Measurements from ENCODE around the gene SLC25A47.
A peak's percentile ranks its signal among the peaks of the same experiment; 100 is the strongest.
"Not testable (repeated sequence)": the region's sequence is repeated elsewhere in the genome, so short reads cannot be mapped to it uniquely, and the experiment has no call there.

SLC25A47 gene, protein sequence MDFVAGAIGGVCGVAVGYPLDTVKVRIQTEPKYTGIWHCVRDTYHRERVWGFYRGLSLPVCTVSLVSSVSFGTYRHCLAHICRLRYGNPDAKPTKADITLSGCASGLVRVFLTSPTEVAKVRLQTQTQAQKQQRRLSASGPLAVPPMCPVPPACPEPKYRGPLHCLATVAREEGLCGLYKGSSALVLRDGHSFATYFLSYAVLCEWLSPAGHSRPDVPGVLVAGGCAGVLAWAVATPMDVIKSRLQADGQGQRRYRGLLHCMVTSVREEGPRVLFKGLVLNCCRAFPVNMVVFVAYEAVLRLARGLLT

GRCh38 chr14:100323121-100323941 lies at the start of gene SLC25A47:
TSS of gene SLC25A47 (plus strand) at chr14:100323339. CDS start at chr14:100323415, 76 bp downstream.
- no peak for DNase-seq (ENCODE audit: low read depth)

DNA sequence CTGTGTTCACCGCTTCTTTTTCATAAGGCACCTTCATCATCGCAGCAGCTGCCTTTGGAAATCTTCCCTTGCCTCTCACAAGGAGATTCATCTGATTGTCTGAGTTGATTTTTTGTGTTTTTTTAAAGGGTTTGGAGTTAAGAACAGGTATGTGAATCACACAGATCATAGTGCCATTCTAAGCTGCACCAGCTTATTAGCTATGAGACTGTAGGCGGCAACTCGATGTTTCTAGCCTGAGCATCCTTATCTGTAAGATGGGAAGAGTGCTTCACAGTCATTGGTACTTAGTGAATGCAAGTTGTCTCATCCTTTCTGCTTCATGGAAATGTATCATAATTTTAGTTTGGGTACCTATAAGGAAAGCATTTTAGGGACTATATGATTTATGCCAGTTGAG lies 48.9 kb upstream of the SLC25A47 start:
- DNase-seq (ENCODE audit: low read depth), result no peak

DNA sequence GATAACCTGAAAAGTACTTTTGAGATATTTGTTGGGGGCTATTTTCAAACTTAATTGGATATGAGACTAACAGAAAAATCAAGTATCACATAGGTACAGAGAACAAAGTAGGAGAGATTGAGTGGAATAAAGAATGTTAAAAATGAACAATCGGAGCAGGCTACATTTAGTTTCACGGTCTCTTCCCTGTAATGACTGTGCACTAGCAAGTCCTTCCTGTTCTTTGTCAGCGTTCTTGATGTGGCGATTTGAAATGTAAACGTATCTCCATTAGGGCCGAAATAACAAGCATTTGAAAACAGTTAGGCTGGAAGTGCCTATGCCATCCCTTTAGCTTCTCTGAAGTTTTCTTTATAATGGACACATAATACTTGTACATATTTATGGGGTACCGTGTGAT lies 47.9 kb upstream of the SLC25A47 start:
- no peak for DNase-seq (ENCODE audit: low read depth)

DNA sequence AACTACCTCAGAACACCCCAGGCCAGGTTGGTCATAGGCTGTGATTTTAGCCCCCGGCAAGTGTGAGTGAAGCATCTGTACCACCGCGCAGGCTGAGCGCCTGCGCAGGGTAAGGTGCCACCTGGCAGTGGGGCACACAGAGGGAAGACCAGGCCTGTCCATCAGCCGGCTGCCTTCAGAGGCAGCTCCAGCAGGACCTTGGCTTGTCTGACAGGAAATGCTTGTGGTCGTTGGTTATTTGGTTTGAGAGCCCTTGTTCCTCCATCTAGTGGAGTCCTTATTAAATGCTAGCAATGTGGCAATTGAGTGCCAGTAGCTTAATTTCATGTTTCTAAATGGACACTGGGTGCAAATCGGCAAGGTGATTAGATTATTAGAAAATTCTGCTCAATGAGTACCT lies 44.4 kb upstream of the SLC25A47 start:
- DNase-seq (ENCODE audit: low read depth), result no peak

DNA sequence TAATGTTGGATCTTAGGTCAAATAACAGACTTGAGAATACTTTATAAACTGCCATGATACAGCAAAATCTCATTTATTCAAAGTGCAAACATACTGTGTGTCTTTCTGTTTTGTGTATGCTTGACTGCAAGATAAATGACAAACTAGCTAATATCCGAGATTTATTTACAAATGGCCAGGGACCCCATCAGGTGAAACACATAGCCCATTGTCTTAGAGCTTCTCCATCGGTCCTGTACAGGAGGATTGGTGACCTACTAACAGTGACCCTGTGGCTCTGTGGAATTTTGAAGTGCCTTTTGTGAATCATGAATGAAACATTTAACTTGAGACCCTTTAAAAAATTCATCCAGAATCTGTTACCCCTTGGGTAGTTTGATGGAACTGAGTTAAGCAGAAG lies 44.0 kb upstream of the SLC25A47 start:
- no peak for DNase-seq (ENCODE audit: low read depth)

GRCh38 chr14:100279563-100279962 lies 43.6 kb upstream of the SLC25A47 start:
- DNase-seq (ENCODE audit: low read depth), result no peak

GRCh38 chr14:100281286-100282082 lies 41.7 kb upstream of the SLC25A47 start:
- DNase-seq (ENCODE audit: low read depth), result no peak

- no peak for DNase-seq (ENCODE audit: low read depth)
These were observed 41.1 kb upstream of the SLC25A47 start for GRCh38 chr14:100282083-100282350.

- DNase-seq (ENCODE audit: low read depth), result no peak
These were observed 40.2 kb upstream of the SLC25A47 start for GRCh38 chr14:100282766-100283419.

DNA sequence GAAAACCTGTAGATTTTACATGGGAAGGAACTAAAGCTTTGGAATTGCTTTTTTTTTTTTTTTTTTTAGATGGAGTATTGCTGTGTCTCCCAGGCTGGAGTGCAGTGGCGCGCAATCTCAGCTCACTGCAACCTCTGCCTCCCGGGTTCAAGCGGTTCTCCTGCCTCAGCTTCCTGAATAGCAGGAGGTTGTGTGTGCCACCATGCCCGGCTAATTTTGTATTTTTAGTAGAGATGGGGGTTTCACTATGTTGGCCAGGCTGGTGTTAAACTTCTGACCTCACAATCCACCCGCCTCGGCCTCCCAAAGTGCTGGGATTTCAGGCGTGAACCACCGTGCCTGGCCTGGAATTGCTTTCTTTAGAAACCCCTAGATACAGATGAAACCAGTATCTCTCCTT lies 39.7 kb upstream of the SLC25A47 start:
- not testable (repeated sequence) for DNase-seq (ENCODE audit: low read depth)

- no peak for DNase-seq (ENCODE audit: low read depth)
These were observed 38.9 kb upstream of the SLC25A47 start for GRCh38 chr14:100283984-100284881.

DNA sequence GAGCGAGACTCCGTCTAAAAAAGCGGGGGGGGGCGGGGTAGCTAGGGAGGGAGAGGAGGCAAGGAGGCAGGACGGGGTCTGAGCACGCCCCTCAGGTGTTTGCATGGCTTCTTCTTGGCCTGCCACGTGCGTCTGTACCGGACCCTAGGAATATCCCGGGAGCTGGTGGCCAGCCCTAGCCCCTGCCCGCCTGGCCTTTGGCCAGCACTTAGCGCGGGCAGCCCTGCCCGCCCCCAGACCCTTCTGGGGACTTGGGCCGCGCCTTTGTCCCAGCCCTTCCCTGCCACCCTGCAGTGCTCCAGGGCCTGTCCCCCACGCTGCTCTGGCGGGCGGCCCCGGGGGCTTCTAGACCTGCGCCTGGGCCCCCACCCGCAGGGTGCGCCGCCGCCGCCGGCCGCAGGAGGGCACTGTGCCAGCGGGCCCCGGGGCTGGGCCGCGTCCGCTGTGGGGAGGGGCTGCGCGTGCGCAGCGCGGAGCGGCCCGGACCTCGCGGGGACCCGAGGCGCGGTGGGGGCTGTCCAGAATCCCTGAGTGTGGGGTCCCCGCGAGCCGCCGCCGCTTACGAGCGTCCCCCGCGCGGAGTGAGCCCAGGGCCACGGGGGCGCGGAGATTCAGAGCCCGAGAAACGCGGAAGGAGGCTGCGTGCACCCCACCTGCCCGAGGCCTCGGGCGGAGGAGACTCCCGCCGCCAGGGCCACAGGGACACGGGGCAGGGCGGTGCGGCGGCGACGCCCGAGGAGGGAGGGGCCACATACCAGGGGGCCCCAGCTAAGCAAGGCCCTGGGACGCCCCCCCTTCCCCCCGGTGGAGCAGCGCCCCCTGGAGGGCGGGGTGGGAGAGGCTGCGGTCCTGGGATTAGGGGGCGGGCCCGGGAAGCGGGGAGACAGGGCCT lies 37.9 kb upstream of the SLC25A47 start:
- DNase-seq (ENCODE audit: low read depth), result peak; percentile 71

- DNase-seq (ENCODE audit: low read depth), result no peak
These were observed 37.2 kb upstream of the SLC25A47 start for GRCh38 chr14:100285913-100286400.

DNA sequence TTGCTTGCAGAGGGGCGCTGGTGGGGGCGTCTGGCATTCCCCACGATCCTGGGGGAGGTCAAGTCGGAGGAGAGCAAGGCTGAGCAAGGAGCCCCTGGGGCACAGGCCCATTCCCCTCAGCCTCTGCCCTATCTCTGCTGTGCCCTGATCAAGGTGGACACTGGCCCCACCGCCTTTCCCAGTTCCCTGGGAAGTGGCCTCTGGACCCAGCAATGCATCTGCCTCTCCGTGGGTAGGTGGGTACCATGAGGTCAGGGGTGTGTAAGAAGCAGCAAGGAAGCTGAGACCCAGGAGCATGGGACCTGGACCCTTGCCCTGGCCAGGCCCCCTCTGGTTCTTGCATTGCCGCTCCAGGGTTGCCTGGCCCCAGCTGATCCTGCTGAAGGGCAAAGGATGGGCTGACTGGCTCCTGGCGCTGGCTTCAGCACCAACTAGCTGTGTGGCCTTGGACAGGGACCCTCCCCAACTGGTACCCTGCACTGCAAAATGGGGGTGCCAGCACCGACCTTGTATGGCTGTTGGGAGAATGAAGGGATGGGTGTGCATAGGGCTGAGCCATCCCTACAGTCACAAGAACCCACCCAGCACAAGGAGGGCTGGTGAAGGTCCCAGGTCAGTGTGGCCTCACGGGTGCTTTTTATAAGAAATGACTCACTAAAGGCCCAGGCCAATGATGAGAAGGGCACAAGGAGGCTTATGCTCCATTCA lies 36.5 kb upstream of the SLC25A47 start:
- no peak for DNase-seq (ENCODE audit: low read depth)

- DNase-seq (ENCODE audit: low read depth), result no peak
These were observed 35.7 kb upstream of the SLC25A47 start for GRCh38 chr14:100287202-100287997.

DNA sequence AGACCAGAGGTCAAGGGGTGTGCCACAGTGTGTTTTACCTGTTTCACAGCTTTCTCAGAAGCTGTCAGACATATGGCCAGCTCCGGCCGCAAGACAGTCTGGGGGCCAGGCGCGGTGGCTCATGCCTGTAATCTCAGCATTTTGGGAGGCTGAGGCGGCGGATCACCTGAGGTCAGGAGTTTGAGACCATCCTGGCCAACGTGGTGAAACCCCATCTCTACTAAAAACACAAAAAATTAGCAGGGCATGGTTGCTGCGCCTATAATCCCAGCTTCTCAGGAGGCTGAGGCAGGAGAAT lies 35.2 kb upstream of the SLC25A47 start:
- not testable (repeated sequence) for DNase-seq (ENCODE audit: low read depth)

DNA sequence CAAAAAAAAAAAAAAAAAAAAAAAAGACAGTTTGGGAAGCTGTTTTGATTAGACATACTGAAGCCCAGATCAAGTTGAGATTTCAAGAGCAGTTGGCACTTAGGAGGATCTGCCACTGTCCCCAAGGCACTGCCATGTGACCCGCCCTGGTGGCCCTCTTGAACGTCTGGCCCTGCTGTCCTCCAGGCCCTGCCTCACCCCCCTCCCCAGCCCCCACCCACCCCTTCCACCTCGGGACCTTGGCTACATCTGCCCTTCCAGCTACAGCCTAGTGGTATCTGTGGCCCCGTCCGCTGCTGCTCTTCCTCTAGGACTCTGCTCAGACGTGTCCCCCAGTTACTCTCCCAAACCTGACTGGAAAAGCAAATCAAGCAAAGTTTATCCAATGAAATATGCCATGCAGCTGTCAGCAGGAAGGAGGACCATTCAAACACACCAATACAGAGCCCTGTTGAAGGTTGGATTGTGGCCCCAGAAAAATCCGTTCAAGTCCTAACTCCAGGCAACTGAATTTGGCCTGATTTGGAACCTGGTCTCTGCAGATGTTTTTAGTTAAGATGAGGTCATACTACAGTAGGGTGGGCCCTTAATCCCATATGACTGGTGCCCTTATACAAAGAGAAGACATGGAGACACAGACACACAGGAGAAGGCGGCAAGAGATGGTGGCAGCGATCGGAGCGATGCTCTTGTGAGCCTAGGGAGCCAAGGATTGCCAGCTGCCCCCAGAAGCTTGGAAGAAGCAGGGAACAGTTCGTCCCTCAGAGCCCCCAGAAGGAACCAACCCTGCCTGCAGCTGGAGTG lies 34.6 kb upstream of the SLC25A47 start:
- no peak for DNase-seq (ENCODE audit: low read depth)

Data from stimulated activated CD8-positive, alpha-beta memory T cell treated with anti-CD3 and anti-CD28 coated beads, Interleukin-4, amount 100 ng/mL, for 24 hours (primary cell).